Thoracic aorta (tissue), 2 donors: ENCODE results near the gene COX5B. TPM values are rescaled to one million over a fixed set of nuclear protein-coding genes. Genes with fewer than 3 reads are reported as not detected.

Experiments
- ATAC-seq: fragments of 150-250 bp; one replicate; pipeline ENCODE4 v1.8.0; 2017; ENCODE audit warnings: low read depth; ENCODE audit not compliant: insufficient number of reproducible peaks, low FRiP score
- DNase-seq: peaks from one replicate; pipeline ENCODE4 v3.0.0-alpha.2; 2020; ENCODE audit warnings: low spot score
- H3K27ac ChIP-seq, 2 donors: fragments of 200-600 bp; sonication (generic); 1 replicate in 1 of 2; 2 replicates in 1 of 2; pipeline ENCODE4 v1.5.1; 2016; ENCODE audit warnings: mild to moderate bottlenecking in 2 of 2, moderate library complexity in 2 of 2
- H3K27me3 ChIP-seq: fragments of 200-600 bp; sonication (generic); replicated peaks from 2 replicates; pipeline ENCODE4 v1.6.0; 2016; ENCODE audit warnings: mild to moderate bottlenecking; ENCODE audit not compliant: insufficient read depth
- H3K36me3 ChIP-seq: fragments of 200-600 bp; sonication (generic); one replicate; pipeline ENCODE4 v1.5.1; 2016
- H3K4me1 ChIP-seq, 2 donors: fragments of 200-600 bp; sonication (generic); 1 replicate in 1 of 2; 2 replicates in 1 of 2; pipeline versions ENCODE4 v1.5.1 to v1.6.0; 2016; ENCODE audit warnings: low read depth in 2 of 2, mild to moderate bottlenecking in 1 of 2; ENCODE audit not compliant: control insufficient read depth in 1 of 2
- H3K4me3 ChIP-seq: fragments of 200-600 bp; sonication (generic); 2 replicates; pipeline ENCODE4 v1.5.1; 2016; ENCODE audit warnings: mild to moderate bottlenecking
- H3K9me3 ChIP-seq: fragments of 200-600 bp; sonication (generic); 2 replicates; pipeline ENCODE4 v1.5.1; 2016
- total RNA-seq, 2 donors: library from RNA; depleted of rRNA; stranded (reverse); fragments of >200 nt; gene quantifications; one replicate each; pipeline versions ENCODE4 v1.1.0 to v1.2.3, GENCODE V29; 2016
- TF ChIP-seq, protein P1 (sequence below): fragments of 200-600 bp; sonication (generic); IDR thresholded peaks from one replicate; pipeline ENCODE4 v1.5.1; 2019; ENCODE audit warnings: antibody characterized with exemption

COX5B gene
- total RNA-seq, 2 donors from 2014 or later: 102 to 198 TPM

DNA sequence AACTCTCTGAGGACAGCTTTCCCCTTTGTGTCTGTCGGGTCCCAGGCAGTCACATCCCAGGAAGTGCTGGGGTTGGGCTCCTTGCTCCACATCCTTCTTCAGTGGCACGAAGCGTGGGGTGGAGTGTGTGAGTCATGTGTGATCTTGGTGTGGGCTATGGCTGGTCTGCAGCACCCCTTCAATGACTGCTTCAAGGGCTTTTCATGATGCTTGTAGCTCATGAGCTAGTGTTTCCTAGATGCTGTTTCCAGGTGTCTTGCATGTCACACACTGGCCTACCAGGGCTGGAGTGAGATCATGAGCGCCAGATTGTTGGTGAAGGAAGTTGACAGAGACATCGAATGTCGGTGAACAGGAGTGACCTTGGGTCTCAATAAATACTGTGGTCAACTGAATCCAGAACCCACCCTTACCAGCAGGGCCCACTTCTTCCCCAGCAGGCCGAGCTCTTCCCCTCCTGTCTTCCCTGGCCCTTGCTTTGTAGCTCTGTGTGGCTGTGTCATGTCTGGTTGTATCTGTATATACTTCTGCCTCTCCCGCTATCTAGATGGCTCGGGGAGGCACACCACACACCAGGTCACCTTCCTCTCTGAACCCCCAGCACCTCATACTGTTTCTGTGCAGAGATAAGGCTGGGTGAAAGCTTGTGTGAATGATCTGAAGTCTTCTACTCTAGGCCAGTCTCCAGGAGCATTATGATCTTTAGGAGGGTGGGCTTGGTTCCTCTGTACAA, 27.5 kb downstream of the COX5B start:
- Histone ChIP-seq H3K27me3 (no peaks in the 10 kb centered on the region), H3K36me3 (no peaks in the 10 kb centered on the region), H3K27ac (no peak overlapping the region), H3K9me3 (no peaks in the 10 kb centered on the region), H3K4me1 (no peaks in the 10 kb centered on the region), H3K4me3 (no peak overlapping the region)
- ATAC-seq (no peak), DNase-seq (no peak)
- TF ChIP-seq, protein P1, sequence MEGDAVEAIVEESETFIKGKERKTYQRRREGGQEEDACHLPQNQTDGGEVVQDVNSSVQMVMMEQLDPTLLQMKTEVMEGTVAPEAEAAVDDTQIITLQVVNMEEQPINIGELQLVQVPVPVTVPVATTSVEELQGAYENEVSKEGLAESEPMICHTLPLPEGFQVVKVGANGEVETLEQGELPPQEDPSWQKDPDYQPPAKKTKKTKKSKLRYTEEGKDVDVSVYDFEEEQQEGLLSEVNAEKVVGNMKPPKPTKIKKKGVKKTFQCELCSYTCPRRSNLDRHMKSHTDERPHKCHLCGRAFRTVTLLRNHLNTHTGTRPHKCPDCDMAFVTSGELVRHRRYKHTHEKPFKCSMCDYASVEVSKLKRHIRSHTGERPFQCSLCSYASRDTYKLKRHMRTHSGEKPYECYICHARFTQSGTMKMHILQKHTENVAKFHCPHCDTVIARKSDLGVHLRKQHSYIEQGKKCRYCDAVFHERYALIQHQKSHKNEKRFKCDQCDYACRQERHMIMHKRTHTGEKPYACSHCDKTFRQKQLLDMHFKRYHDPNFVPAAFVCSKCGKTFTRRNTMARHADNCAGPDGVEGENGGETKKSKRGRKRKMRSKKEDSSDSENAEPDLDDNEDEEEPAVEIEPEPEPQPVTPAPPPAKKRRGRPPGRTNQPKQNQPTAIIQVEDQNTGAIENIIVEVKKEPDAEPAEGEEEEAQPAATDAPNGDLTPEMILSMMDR: no peak

DNA sequence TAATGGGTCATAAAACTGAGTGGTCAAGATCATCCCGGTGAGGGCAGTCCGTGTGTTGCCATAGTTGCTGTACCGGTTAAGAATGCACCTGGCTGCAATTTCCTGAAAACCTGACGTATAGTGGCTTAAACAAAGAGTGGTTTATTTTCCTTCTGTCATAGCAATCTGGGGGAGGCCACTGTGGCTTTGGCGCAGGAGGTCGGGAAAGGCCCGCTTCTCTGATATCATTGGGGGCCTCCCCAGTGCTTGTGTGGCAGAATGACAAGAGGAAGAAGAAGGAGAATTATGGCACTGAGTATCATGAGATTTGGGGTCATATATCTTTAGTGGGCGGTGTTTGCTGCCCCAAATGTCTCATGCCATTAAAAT, 28.0 kb downstream of the COX5B start:
- TF ChIP-seq, protein P1: no peak
- ATAC-seq: no peak

DNA sequence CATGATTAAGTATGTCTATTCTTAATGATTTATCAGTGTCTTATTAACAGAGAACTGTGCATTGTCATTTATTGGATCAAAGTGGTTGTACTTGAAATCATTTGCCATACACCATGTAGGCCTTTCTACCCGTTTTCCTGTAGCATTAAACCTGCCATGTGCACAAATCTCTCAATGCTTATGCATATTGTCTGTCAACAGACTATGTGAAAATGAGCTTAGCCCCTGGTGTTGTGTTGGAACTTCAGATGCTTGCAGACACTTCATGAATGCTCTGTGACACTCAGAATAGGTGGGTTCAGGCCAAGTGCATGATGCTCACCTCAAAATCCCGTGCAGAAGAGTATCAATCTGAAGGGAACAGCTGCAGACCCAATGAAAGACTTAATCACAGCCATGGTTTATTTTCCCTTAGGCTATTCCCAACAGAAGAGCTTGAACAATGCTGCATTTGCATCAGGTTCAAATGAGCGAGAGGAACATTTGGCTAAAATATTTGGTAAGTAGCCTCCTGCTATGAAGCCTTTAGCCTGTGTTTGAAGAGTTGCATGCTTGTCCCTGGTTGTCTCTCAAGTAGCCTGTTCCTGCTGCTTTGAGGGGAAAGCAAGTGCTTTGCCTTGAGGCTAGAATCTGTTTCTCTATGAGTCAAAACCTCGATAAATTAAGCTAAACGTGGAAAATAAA, 29.7 kb downstream of the COX5B start:
- ATAC-seq (no peak), DNase-seq (no peak)
- no peaks in the 10 kb centered on the region for H3K9me3 ChIP-seq
- TF ChIP-seq, protein P1: no peak
- no peaks in the 10 kb centered on the region for H3K4me1 ChIP-seq
- H3K36me3 ChIP-seq: no peaks in the 10 kb centered on the region
- no peak overlapping the region for H3K27ac ChIP-seq
- no peaks in the 10 kb centered on the region for H3K27me3 ChIP-seq
- no peak overlapping the region for H3K4me3 ChIP-seq

More for the DNA sequence above, 28.0 kb downstream of the COX5B start:
- H3K4me3 ChIP-seq: no peak overlapping the region
- DNase-seq: no peak
- no peaks in the 10 kb centered on the region for H3K36me3 ChIP-seq
- H3K9me3 ChIP-seq: no peaks in the 10 kb centered on the region
- no peaks in the 10 kb centered on the region for H3K4me1 ChIP-seq
- no peaks in the 10 kb centered on the region for H3K27me3 ChIP-seq
- no peak overlapping the region for H3K27ac ChIP-seq

DNA sequence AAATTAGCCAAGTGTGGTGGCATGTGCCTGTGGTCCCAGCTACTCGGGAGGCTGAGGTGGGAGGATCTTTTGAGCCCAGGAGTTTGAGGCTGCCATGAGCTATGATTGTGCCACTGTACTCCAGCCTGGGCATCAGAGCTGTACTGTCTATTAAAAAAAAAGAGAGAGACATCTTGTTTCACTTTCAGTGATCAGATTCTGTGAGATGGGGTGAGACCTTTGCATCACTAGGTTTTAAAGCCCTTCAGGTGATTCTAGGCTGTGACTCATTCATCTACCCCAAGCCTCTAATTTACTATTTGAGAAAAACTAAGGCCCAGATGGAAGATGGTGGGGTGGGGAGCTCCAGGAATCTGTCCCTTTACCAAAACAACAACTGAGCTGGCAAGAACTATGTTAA, 30.8 kb downstream of the COX5B start:
- H3K9me3 ChIP-seq: no peaks in the 10 kb centered on the region
- ATAC-seq (no peak), DNase-seq (no peak)
- no peaks in the 10 kb centered on the region for H3K36me3 ChIP-seq
- peaks cover 0 to under 1% of the 10 kb centered on the region in 2 donors for H3K4me1 ChIP-seq
- no peak overlapping the region for H3K4me3 ChIP-seq
- no peak overlapping the region for H3K27ac ChIP-seq
- H3K27me3 ChIP-seq: no peaks in the 10 kb centered on the region
- TF ChIP-seq, protein P1: no peak

DNA sequence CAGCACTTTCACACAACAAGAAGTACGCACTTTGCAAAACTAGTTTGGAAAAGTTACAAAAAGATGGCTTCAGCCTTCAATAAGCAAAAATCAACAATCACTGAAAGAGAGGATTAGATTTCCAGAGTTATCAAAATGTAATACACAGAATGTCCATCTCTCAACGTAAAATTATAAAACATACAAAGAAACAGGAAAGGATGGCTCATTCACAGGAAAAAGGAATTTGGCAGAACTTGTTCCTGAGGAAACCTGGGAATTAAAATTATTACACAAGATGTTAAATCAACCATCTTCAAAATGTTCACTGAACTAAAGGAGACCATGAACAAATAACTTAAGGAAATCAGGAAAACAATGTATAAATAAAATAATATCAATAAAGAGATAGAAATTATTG, 31.6 kb downstream of the COX5B start:
- ATAC-seq (no peak), DNase-seq (no peak)
- no peaks in the 10 kb centered on the region for H3K9me3 ChIP-seq

More for the DNA sequence above, 31.6 kb downstream of the COX5B start:
- TF ChIP-seq, protein P1: no peak
- Histone ChIP-seq H3K36me3 (no peaks in the 10 kb centered on the region), H3K4me3 (no peak overlapping the region), H3K27me3 (no peaks in the 10 kb centered on the region), H3K27ac (no peak overlapping the region), H3K4me1 (peaks cover 0 to 9% of the 10 kb centered on the region in 2 donors)
